NT2/D1 (cell line): ENCODE data around the gene ARIH1.

Experiments
- DNase-seq: peaks from one replicate; pipeline ENCODE4 v3.0.0-alpha.2; 2011; ENCODE audit warnings: low read depth, low spot score
- H3K27me3 ChIP-seq: 2 replicates; pipeline ENCODE4 v1.6.0; 2011; ENCODE audit warnings: mild to moderate bottlenecking; ENCODE audit not compliant: insufficient read length, insufficient read depth
- H3K36me3 ChIP-seq: 2 replicates; pipeline ENCODE4 v1.6.1; 2011; ENCODE audit warnings: mild to moderate bottlenecking, low read length, mixed read lengths; ENCODE audit not compliant: insufficient read depth, insufficient read length
- H3K4me1 ChIP-seq: 2 replicates; pipeline ENCODE4 v1.5.1; 2011; ENCODE audit not compliant: insufficient read depth, insufficient read length
- H3K4me3 ChIP-seq: 2 replicates; pipeline ENCODE4 v1.5.1; 2011; ENCODE audit warnings: low read depth; ENCODE audit not compliant: insufficient read length
- H3K9ac ChIP-seq: 2 replicates; pipeline ENCODE4 v1.6.0; 2011; ENCODE audit warnings: low read depth; ENCODE audit not compliant: insufficient read length
- H3K9me3 ChIP-seq: 2 replicates; pipeline ENCODE4 v1.5.1; 2011; ENCODE audit warnings: mild to moderate bottlenecking, low read length; ENCODE audit not compliant: insufficient read depth
- SUZ12 ChIP-seq: IDR thresholded peaks from 2 replicates; pipeline ENCODE4 v1.6.1; 2011; ENCODE audit not compliant: insufficient read length, insufficient read depth; ENCODE audit errors: extremely low read depth
- YY1 ChIP-seq: IDR thresholded peaks from 2 replicates; pipeline ENCODE4 v1.6.1; 2011; ENCODE audit not compliant: insufficient read length, insufficient read depth
- ZNF274 ChIP-seq: IDR thresholded peaks from 2 replicates; pipeline ENCODE4 v1.6.1; 2011; ENCODE audit warnings: mild to moderate bottlenecking, low read depth, low read length

The ARIH1 gene

GRCh38 chr15:72487070-72487797, 13.1 kb downstream of the ARIH1 start:
- H3K36me3 ChIP-seq = peaks cover 40% of the 10 kb centered on the region
- no peaks in the 10 kb centered on the region for H3K27me3 ChIP-seq
- no peak overlapping the region for H3K9ac ChIP-seq
- H3K4me3 ChIP-seq = no peak overlapping the region
- TF ChIP-seq SUZ12 = no peak
- TF ChIP-seq YY1 = no peak
- H3K4me1 ChIP-seq = no peaks in the 10 kb centered on the region
- no peak for DNase-seq
- no peaks in the 10 kb centered on the region for H3K9me3 ChIP-seq

DNA sequence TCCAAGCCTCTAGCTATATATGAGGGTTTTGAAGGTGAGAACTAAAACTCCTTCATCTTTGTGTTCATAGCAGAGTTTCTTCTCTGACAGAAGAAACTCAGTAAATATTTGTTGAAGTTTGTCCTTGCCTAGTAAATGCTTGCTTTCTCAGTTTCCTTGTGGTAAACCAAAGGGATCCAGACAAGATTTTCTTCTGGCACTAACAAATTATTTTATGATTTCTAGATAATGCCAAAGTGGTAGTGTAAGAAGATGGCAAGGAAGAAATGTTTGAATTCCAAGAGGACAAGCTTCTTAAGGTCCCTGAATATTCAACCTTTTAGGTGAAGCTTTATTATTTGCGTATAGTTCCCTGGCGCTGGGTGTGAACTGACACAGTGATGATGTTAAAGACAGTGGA, 14.4 kb downstream of the ARIH1 start:
- no peak for DNase-seq
- TF ChIP-seq ZNF274 (no peak), SUZ12 (no peak), YY1 (no peak)
- Histone ChIP-seq H3K36me3 (peaks cover 28% of the 10 kb centered on the region), H3K4me3 (no peak overlapping the region), H3K9ac (no peak overlapping the region), H3K9me3 (no peaks in the 10 kb centered on the region), H3K27me3 (no peaks in the 10 kb centered on the region), H3K4me1 (no peaks in the 10 kb centered on the region)

- peaks cover 24% of the 10 kb centered on the region for H3K36me3 ChIP-seq
- no peak overlapping the region for H3K4me3 ChIP-seq
- no peak overlapping the region for H3K9ac ChIP-seq
- no peak for DNase-seq
- no peaks in the 10 kb centered on the region for H3K4me1 ChIP-seq
- TF ChIP-seq SUZ12 = no peak
- no peak for TF ChIP-seq ZNF274
- TF ChIP-seq YY1 = no peak
- H3K27me3 ChIP-seq = no peaks in the 10 kb centered on the region
- no peaks in the 10 kb centered on the region for H3K9me3 ChIP-seq
These were observed 15.9 kb downstream of the ARIH1 start for GRCh38 chr15:72489943-72490554.

DNA sequence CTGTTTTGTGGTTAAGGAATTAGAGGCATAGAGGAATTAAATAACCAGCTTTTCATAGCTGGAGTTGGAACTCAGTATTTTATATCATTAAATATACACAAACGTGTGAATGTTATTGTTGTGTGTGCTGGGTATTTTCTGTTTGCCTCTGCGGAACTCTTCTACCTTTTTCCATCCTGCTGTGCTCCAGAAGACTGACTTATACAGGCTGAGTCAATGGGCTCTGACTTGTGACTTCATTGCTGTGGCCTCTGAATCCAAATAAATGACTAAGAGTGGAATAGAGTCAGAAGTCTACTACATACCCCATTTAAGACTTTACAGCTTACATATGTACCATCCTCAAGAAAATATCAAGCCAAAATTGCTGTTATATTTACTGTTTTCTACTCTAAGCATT, 17.6 kb downstream of the ARIH1 start:
- peaks cover 26% of the 10 kb centered on the region for H3K36me3 ChIP-seq
- no peak for DNase-seq

DNA sequence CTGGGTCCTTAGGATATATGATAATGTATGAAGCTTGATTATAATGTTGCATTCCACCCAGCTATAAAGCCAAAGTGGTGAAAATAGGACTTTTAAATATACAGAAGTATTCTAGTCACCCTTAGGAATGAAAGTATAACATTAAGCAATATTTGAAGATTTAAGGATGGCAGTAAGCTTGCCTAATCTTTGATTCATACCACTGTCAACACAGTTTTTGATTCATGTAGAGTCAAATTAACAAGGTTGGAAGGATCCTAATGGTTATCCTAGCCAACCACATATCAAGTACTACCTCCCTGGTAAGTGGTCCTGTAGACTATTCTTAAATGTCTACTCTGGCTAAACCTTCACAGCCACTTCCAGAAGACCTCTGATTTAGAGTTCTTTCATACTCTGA, 18.6 kb downstream of the ARIH1 start:
- H3K36me3 ChIP-seq = peaks cover 25% of the 10 kb centered on the region
- H3K9ac ChIP-seq = no peak overlapping the region
- DNase-seq = no peak
- H3K27me3 ChIP-seq = no peaks in the 10 kb centered on the region
- H3K4me3 ChIP-seq = no peak overlapping the region
- TF ChIP-seq YY1 = no peak
- TF ChIP-seq SUZ12 = no peak
- no peak for TF ChIP-seq ZNF274
- H3K4me1 ChIP-seq = no peaks in the 10 kb centered on the region
- no peaks in the 10 kb centered on the region for H3K9me3 ChIP-seq

More for the DNA sequence above, 17.6 kb downstream of the ARIH1 start:
- Histone ChIP-seq H3K4me3 (no peak overlapping the region), H3K4me1 (no peaks in the 10 kb centered on the region), H3K9ac (no peak overlapping the region), H3K9me3 (no peaks in the 10 kb centered on the region), H3K27me3 (no peaks in the 10 kb centered on the region)
- TF ChIP-seq SUZ12 (no peak), ZNF274 (no peak), YY1 (no peak)

DNA sequence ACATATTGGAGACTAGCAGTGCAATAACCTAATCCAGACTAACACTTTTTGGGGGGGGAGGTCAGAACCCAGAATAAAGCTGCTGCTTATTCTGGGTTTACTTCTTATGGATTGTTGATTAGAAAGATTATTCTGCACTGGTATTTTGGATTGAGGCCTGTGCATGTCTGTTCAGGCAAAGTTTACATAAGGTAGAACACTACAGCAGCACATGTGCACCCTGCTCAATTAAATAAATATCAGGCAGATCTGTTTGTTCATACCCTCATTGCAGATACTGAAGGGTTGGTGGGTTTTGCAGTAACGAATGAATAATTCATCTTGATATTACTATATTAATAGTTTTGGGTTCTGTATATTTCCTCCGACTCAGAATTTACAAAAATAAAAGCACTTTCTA, 19.1 kb downstream of the ARIH1 start:
- peaks cover 25% of the 10 kb centered on the region for H3K36me3 ChIP-seq
- H3K9ac ChIP-seq = no peak overlapping the region
- TF ChIP-seq SUZ12 (no peak), YY1 (no peak), ZNF274 (no peak)
- no peak for DNase-seq
- no peaks in the 10 kb centered on the region for H3K27me3 ChIP-seq
- no peak overlapping the region for H3K4me3 ChIP-seq
- no peaks in the 10 kb centered on the region for H3K4me1 ChIP-seq
- H3K9me3 ChIP-seq = no peaks in the 10 kb centered on the region

DNA sequence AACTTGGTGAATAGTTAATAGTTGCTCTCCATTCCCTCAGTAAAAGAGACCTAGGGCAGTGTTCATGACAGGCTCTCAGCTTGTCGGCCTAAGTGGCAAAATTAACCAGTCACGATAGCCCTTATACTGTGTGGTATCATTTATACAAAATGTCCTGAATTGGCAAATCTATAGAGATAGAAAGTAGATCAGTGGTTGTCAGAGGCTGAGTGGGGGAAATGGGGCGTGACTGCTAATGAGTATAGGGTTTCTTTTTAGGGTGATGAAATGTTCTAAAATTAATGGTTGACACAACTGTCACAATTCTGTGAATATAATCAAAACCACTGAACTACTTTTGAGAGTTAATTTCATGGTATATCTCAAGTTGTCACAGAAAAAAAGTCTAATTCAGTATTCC, 20.9 kb downstream of the ARIH1 start:
- Histone ChIP-seq H3K27me3 (no peaks in the 10 kb centered on the region), H3K9ac (no peak overlapping the region), H3K4me3 (no peak overlapping the region), H3K4me1 (no peaks in the 10 kb centered on the region), H3K36me3 (peaks cover 25% of the 10 kb centered on the region), H3K9me3 (no peaks in the 10 kb centered on the region)
- no peak for DNase-seq
- TF ChIP-seq YY1 = no peak
- no peak for TF ChIP-seq ZNF274
- no peak for TF ChIP-seq SUZ12
